Inferior parietal cortex (tissue), 1 donor: ENCODE data around the gene ST7.

Experiments
- DNase-seq: peaks from one replicate; pipeline ENCODE4 v3.0.0-alpha.2; 2016; ENCODE audit errors: extremely low spot score

The ST7 gene

GRCh38 chr7:117127585-117128168, 174.4 kb downstream of the ST7 start:
- DNase-seq = peak; percentile 89

GRCh38 chr7:117129521-117129955, 176.2 kb downstream of the ST7 start:
- no peak for DNase-seq

- DNase-seq = no peak
These were observed 177.0 kb downstream of the ST7 start for GRCh38 chr7:117130262-117130661.

- DNase-seq = no peak
These were observed 179.2 kb downstream of the ST7 start for GRCh38 chr7:117132321-117133120.

GRCh38 chr7:117133125-117133524, 179.8 kb downstream of the ST7 start:
- DNase-seq = no peak

GRCh38 chr7:117134411-117134810, 181.1 kb downstream of the ST7 start:
- DNase-seq = no peak

- no peak for DNase-seq
These were observed 181.7 kb downstream of the ST7 start for GRCh38 chr7:117134889-117135552.

GRCh38 chr7:117135553-117135891, 182.2 kb downstream of the ST7 start:
- no peak for DNase-seq

GRCh38 chr7:117137868-117138267, 184.6 kb downstream of the ST7 start:
- DNase-seq = no peak

GRCh38 chr7:117138495-117138894, 185.2 kb downstream of the ST7 start:
- no peak for DNase-seq

GRCh38 chr7:117138981-117139380, 185.7 kb downstream of the ST7 start:
- DNase-seq = no peak

GRCh38 chr7:117139397-117139984, 186.2 kb downstream of the ST7 start:
- DNase-seq = no peak

GRCh38 chr7:117140921-117141320, 187.6 kb downstream of the ST7 start:
- no peak for DNase-seq

GRCh38 chr7:117143066-117143465, 189.8 kb downstream of the ST7 start:
- DNase-seq = no peak

GRCh38 chr7:117143580-117143979, 190.3 kb downstream of the ST7 start:
- no peak for DNase-seq

GRCh38 chr7:117145333-117145732, 192.0 kb downstream of the ST7 start:
- DNase-seq = no peak

- no peak for DNase-seq
These were observed 192.8 kb downstream of the ST7 start for GRCh38 chr7:117146059-117146458.

- no peak for DNase-seq
These were observed 193.2 kb downstream of the ST7 start for GRCh38 chr7:117146511-117146910.

- no peak for DNase-seq
These were observed 195.7 kb downstream of the ST7 start for GRCh38 chr7:117148971-117149370.

GRCh38 chr7:117149692-117150091, 196.4 kb downstream of the ST7 start:
- DNase-seq = no peak

GRCh38 chr7:117152213-117153007, 199.1 kb downstream of the ST7 start:
- DNase-seq = peak; percentile 64

GRCh38 chr7:117153016-117153545, 199.8 kb downstream of the ST7 start:
- no peak for DNase-seq
